Nephron (organoid): Measurements from ENCODE around the gene USP5.

Experiments
- H3K27ac Mint-ChIP-seq, 3 experiments: 2 replicates each; pipeline ENCODE4 v1.8.0; 2020; ENCODE audit warnings: mixed read lengths in 3 of 3, mild to moderate bottlenecking in 2 of 3, moderate library complexity in 1 of 3
- H3K27me3 Mint-ChIP-seq: 2 replicates; pipeline ENCODE4 v1.8.0; 2021; ENCODE audit warnings: low read depth, mild to moderate bottlenecking, moderate library complexity, mixed read lengths
- H3K36me3 Mint-ChIP-seq: 2 replicates; pipeline ENCODE4 v1.8.0; 2020; ENCODE audit warnings: low read depth, mixed read lengths
- H3K4me1 Mint-ChIP-seq: 2 replicates; pipeline ENCODE4 v1.8.0; 2020; ENCODE audit warnings: mixed read lengths
- H3K4me3 Mint-ChIP-seq, 3 experiments: 2 replicates each; pipeline ENCODE4 v1.8.0; 2020; ENCODE audit warnings: mild to moderate bottlenecking in 3 of 3, mixed read lengths in 3 of 3, moderate library complexity in 2 of 3
- H3K9me3 Mint-ChIP-seq: 2 replicates; pipeline ENCODE4 v1.8.0; 2020; ENCODE audit warnings: mixed read lengths
- TF ChIP-seq, protein P1 (sequence below), 3 experiments: fragments of 200-600 bp; sonication (generic); IDR thresholded peaks; one replicate each; pipeline ENCODE4 v1.5.0; 2021; ENCODE audit warnings: antibody characterized with exemption in 3 of 3; ENCODE audit not compliant: unreplicated experiment in 3 of 3

Gene USP5, protein sequence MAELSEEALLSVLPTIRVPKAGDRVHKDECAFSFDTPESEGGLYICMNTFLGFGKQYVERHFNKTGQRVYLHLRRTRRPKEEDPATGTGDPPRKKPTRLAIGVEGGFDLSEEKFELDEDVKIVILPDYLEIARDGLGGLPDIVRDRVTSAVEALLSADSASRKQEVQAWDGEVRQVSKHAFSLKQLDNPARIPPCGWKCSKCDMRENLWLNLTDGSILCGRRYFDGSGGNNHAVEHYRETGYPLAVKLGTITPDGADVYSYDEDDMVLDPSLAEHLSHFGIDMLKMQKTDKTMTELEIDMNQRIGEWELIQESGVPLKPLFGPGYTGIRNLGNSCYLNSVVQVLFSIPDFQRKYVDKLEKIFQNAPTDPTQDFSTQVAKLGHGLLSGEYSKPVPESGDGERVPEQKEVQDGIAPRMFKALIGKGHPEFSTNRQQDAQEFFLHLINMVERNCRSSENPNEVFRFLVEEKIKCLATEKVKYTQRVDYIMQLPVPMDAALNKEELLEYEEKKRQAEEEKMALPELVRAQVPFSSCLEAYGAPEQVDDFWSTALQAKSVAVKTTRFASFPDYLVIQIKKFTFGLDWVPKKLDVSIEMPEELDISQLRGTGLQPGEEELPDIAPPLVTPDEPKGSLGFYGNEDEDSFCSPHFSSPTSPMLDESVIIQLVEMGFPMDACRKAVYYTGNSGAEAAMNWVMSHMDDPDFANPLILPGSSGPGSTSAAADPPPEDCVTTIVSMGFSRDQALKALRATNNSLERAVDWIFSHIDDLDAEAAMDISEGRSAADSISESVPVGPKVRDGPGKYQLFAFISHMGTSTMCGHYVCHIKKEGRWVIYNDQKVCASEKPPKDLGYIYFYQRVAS

DNA sequence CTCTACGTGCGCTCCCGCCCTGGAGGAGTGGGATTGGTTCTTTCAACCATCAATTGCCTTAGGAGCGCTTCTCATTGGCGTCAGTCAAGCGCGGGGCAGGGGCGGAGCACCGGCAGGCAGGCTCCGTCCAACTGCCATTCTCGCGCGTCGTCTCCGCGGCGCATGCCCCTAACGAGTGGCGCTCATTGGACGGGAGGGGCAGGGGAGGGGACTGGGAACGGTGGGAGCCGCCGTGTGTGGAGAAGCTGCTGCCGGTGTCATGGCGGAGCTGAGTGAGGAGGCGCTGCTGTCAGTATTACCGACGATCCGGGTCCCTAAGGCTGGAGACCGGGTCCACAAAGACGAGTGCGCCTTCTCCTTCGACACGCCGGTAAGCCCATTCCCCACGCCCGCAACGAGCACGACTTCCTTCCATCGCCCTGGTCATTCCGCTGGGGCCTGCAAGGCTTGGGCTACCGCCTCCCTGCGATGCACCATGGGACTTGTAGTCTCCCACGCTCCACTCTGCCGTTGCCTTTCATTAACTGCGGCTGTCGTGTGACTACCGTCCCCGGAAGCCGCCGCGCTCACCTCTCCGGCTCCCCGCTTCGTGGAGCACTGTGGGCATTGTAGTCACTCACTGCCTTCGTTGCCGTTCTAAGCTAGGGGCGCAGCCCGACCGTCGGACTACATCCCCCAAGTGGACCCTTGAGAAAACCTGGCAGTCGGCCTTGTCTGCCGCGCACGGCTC lies at the start of gene USP5:
Gene USP5 (plus strand): TSS at position 230 of the 730 bp plus-strand sequence. CDS start 30 bp downstream, at position 260.
- H3K27me3 Mint-ChIP-seq = no peaks in the 10 kb centered on the region
- peak within 1 kb of the TSS; percentile 75 to 97 (median 96) for H3K27ac Mint-ChIP-seq
- TF ChIP-seq, protein P1, sequence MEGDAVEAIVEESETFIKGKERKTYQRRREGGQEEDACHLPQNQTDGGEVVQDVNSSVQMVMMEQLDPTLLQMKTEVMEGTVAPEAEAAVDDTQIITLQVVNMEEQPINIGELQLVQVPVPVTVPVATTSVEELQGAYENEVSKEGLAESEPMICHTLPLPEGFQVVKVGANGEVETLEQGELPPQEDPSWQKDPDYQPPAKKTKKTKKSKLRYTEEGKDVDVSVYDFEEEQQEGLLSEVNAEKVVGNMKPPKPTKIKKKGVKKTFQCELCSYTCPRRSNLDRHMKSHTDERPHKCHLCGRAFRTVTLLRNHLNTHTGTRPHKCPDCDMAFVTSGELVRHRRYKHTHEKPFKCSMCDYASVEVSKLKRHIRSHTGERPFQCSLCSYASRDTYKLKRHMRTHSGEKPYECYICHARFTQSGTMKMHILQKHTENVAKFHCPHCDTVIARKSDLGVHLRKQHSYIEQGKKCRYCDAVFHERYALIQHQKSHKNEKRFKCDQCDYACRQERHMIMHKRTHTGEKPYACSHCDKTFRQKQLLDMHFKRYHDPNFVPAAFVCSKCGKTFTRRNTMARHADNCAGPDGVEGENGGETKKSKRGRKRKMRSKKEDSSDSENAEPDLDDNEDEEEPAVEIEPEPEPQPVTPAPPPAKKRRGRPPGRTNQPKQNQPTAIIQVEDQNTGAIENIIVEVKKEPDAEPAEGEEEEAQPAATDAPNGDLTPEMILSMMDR (IDR thresholded peaks at IDR 0.05; ENCODE audit: unreplicated experiment in 3 of 3) = no peak
- H3K4me1 Mint-ChIP-seq = peaks cover 44% of the 10 kb centered on the region
- H3K36me3 Mint-ChIP-seq = peaks cover 32% of the 10 kb centered on the region
- no peaks in the 10 kb centered on the region for H3K9me3 Mint-ChIP-seq
- peak within 1 kb of the TSS; percentile 87 to 91 (median 91) for H3K4me3 Mint-ChIP-seq

DNA sequence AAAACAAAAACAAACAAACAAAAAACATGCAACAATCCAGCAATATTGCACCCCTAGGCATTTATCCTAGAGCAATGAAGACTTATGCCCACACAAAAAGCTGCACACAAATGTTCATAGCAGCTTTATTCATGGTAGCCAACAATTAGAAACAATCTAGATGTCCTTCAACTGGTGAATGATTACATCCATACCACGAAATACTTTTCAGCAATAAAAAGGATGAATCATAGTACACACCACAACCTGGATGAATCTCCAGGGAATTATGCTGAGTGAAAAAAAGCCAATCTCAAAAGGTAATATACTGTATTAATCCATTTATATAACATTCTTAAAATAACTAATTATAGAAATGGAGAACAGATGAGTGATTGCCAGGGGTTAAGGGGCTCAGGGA lies 44.8 kb upstream of the USP5 start:
- Mint-ChIP-seq H3K27ac (no peak overlapping the region), H3K4me1 (no peaks in the 10 kb centered on the region), H3K4me3 (no peak overlapping the region), H3K27me3 (peaks cover 4% of the 10 kb centered on the region), H3K36me3 (peaks cover 8% of the 10 kb centered on the region), H3K9me3 (peaks cover 2% of the 10 kb centered on the region)
- TF ChIP-seq, protein P1 (IDR thresholded peaks at IDR 0.05; ENCODE audit: unreplicated experiment in 3 of 3) = no peak

DNA sequence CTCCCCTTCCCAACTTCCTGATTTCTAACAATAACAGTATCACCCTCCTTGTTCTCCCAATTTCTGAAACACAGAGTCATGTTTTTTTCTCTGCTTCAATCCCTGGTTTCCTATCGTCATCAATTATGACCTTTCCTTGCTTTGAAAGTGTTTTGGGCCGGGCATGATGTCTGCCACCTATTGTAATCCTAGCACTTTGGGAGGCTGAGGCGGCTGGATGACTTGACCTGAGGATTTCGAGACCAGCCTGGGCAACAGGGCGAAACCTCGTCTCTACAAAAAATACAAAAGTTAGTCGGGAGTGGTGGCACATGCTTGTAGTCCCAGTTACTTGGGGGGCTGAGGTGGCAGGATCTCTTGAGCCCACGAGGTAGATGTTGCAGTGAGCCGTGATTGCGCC lies 42.9 kb upstream of the USP5 start:
- peaks cover 2% of the 10 kb centered on the region for H3K9me3 Mint-ChIP-seq
- peaks cover 4% of the 10 kb centered on the region for H3K27me3 Mint-ChIP-seq
- no peaks in the 10 kb centered on the region for H3K4me1 Mint-ChIP-seq
- peaks cover 7% of the 10 kb centered on the region for H3K36me3 Mint-ChIP-seq
- TF ChIP-seq, protein P1 (IDR thresholded peaks at IDR 0.05; ENCODE audit: unreplicated experiment in 3 of 3) = no peak
- no peak overlapping the region for H3K4me3 Mint-ChIP-seq
- no peak overlapping the region for H3K27ac Mint-ChIP-seq

DNA sequence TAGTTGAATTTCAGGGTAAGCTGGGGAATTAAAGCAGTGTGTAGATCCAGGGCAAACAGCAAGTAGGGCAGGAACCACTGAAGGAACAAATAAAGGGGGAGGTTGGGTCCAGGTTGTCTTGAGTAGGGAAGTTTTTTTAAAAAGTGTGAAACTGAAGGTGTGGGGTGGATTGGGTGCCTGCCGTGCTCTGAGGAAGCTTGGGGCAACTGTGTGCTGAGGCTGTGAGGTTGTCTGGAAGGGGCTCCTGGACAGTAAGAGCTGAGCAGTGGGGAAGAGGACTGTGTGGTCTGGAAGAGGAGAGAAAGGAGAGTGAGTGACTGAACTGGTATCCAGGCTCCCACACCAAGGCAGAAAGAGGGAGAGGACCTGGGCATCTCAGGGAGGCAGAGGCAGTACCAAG lies 41.2 kb upstream of the USP5 start:
- Mint-ChIP-seq H3K27me3 (peaks cover 4% of the 10 kb centered on the region), H3K9me3 (no peaks in the 10 kb centered on the region), H3K4me3 (no peak overlapping the region), H3K4me1 (no peaks in the 10 kb centered on the region), H3K36me3 (no peaks in the 10 kb centered on the region), H3K27ac (peak overlapping the region in 1 of 3 experiments; percentile 23)
- TF ChIP-seq, protein P1 (IDR thresholded peaks at IDR 0.05; ENCODE audit: unreplicated experiment in 3 of 3) = no peak

DNA sequence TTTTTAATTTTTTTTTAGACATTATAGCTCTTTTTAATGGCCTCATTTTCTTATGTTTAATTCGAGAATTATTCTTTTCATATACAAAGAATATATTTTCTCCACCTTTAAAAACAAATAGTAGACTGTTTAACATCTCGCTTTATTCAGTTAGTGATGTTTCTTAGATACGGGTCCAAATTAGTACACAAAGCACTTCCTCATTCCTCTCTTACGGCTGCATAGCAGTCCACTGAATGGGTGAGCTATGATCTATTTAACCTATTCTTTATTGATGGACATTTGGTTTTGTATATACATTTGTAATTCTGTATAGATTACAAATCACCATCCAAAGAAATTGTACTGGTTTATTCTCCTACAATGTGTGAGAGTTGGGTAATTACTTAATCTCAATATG lies 38.6 kb upstream of the USP5 start:
- H3K36me3 Mint-ChIP-seq = no peaks in the 10 kb centered on the region
- TF ChIP-seq, protein P1 (IDR thresholded peaks at IDR 0.05; ENCODE audit: unreplicated experiment in 3 of 3) = no peak
- H3K27ac Mint-ChIP-seq = no peak overlapping the region
- peaks cover 4% of the 10 kb centered on the region for H3K4me1 Mint-ChIP-seq
- H3K9me3 Mint-ChIP-seq = no peaks in the 10 kb centered on the region
- H3K27me3 Mint-ChIP-seq = peaks cover 5% of the 10 kb centered on the region
- no peak overlapping the region for H3K4me3 Mint-ChIP-seq
